ENCODE results near the gene PLOD3.
"Not testable (repeated sequence)": the region's sequence is repeated elsewhere in the genome, so short reads cannot be mapped to it uniquely, and the experiment has no call there.

The PLOD3 gene

DNA sequence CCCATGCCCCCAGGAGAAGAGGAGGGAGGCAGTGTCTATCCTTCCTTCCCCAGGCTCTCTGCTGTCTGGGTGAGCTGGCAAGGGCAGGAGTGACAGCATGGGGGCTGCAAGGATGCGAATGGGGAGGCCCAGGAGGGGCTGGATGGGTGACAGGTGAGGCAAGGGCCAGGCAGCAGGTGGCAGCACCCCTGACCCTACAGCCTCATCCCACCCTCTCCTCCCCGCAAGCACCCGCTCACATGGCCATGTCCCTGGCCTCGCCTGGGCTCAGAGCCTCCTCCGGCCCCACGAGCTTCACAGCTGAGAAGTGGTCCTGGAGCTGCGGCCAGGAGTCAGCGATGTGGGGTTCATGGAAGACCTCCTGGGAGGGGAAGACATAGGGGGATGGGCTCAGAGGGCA is 5.4 kb downstream of the PLOD3 start:
- DNase-seq (ENCODE audit: low read depth) = no peak

DNA sequence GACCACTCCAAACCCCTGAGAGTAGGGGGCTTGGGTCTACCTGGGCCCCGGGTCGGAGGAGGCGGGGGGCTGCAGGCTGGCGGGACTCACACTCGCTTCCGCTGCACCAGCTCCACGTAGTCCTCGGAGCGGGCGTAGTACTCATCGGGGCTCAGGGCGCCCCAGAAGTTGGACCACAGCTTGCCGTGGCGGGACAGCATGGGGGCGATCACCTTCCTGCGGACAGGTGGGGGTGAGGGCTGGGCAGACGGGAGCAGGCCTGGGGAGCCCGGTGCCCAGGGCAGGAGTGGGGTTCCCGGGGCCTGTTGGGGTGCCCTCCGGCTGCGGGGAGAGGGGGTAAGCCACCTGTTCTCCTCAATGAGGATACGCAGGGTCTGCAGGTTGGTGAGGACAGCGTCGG is 5.9 kb downstream of the PLOD3 start:
- DNase-seq (ENCODE audit: low read depth) = no peak

DNA sequence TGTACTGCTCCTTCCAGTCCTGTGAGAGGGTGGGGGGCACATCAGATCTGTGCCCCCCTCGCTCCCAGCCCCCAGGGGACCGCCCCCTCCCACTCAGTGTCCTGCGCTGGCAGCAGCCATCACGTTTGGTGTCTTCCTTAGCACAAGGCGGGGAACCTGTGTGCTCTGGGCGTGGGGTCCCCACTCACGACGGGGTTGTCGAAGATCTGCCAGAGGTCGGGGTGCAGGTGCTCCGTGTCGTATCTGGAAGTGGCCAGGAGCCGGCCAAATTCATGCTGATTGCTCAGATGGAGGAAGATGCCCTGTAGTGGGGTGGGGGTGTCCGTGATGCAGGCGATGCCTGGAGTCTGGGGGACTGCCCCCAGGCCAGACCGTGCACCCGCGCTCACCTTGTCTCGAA is 7.2 kb downstream of the PLOD3 start:
- DNase-seq (ENCODE audit: low read depth) = no peak

DNA sequence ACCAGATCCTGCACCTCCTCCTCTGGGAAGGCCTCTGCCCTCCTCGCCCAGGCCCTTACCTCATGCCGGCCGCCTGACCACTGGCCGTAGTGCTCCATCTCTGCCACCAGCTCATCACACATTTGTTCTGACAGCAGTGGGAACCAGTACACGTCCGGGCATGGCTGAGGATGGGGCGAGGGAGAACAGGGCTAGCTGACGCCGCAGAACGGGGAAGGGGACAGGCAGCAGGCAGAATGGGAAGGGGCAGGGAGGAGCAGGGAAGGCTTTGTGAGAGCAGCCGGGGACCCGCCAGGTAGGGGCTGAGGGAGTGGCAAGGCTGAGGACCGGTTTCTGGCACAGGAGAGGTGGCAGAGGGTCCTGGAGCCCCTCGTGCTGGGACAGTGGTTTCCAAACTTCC is 8.6 kb downstream of the PLOD3 start:
- DNase-seq (ENCODE audit: low read depth) = no peak

DNA sequence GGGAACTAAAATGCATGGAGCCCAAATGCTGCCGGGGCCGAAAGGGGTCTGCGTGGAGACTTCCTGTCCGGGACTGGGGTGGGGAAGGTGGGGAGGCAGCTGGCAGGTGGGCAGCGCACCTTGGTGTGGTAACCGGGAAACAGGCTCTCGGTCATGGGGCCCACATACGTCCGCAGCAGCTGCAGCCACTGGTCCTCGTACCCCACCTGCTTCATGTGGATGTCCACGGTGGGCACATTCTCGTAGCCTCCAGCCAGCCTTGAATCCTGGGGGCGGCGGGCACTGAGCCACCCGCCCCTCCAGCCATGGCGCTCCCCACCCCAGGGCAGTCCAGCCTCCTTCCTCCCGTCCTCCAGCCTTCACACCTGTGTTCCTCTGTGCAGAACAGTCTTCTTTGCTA is 9.9 kb downstream of the PLOD3 start:
- DNase-seq (ENCODE audit: low read depth) = no peak

DNA sequence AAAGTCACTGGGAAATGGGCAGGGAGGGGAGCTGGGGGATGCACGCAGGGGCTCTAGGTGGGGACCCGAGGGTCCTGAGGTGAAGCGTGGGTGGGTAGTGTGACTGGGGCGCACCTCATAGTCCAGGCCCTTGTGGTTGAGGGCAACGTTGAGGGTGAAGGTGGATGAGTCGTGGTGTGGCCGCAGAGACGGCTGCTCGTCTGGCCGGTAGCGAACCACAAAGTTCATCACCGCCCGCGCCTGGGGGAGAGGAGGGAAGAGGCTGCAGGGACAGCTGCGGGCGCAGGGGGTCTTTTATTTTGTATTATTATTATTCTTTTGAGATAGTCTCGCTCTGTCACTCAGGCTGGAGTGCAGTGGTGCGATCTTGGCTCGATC is 10.7 kb downstream of the PLOD3 start:
- DNase-seq (ENCODE audit: low read depth) = peak; percentile 18

DNA sequence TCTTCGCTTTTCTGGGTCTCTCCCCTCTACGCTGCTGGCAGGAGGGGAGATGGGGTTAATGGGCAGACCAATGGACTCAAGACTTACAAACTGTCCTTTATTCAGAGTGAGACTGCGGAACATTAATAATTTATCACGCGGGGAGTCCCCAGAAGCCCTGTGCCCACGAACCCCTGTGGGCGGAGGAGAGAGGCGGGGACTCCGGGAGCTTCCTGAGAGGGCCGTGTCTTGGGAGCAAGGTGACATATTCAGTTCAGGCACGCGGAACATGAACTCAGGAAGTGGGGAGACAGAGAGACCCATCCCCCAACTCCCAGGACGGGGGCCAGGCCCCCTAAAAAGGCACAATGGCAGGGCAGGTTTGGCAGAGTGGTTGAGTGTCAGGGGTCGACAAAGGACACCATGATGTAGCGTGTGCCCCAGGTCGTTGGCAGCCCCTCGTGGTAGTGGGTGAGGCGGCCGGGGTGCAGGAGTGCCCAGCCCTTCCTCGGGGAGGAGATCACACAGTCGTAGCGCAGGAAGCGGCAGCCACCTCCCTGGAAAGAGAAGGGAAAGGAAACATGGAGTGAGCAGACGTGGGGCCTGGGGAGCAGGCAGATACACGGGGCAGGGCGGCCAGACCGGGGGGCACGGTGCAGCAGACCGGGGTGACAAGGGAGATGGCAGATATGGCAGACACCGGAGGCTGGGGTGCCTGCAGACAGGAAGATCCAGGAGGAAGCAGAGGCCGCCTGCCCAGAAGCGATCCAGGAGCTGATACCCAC is 11.3 kb downstream of the PLOD3 start:
- no peak for DNase-seq (ENCODE audit: low read depth)

DNA sequence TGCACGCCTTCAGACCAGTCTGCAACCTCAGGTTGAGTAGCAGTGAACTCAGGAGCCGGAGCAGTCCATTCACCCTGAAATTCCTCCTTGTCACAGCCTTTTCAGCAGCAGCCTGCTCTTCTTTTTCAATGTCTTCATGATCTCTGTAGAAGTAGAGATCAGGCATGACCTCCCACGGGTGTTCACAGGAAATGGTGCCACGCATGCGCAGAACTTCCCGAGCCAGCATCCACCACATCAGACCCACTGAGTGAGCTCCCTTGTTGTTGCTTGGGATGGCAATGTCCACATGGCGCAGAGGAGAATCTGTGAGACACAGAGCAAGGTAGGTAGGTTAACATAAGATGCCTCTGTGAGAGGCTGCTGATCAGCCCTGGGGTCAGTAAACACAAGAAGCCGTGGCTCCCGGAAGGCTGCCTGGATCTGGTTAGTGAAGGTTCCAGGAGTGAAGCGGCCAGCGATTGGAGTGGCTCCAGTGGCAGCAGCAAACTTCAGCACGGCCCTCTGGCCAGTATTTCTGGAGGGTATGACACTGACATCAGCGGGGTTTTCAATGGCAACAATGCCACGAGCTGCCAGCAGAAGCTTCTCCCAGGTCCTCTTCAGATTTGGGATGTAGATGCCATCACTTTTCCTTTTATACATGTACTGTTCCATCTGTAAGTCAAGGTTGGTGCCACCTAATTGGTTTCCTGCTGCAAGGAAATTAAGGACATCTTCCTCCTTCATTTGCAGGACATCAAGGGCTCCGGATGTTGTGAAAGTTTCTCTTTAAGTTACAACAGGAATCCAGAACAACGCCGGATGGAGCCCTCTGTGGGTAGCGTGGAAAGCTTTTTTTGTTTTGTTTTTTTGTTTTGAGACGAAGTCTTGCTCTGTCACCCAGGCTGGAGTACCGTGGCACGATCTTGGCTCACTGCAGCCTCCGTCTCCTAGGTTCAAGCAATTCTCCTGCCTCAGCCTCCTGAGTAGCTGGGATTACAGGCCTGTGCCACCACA is 13.3 kb downstream of the PLOD3 start:
- DNase-seq (ENCODE audit: low read depth) = peak; percentile 13

DNA sequence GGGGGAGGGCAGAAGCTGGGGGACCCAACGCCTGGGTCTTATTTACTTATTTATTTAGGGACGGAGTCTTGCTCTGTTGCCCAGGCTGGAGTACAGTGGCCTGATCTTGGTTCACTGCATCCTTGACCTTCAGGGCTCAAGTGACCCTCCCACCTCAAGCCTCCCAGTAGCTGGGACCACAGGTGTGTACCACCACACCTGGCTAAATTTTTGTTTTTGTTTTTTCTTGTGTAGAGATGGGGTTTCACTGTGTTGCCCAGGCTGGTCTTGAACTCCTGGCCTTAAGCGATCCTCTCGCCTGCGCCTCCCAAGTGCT is 14.8 kb downstream of the PLOD3 start:
- no peak for DNase-seq (ENCODE audit: low read depth)

DNA sequence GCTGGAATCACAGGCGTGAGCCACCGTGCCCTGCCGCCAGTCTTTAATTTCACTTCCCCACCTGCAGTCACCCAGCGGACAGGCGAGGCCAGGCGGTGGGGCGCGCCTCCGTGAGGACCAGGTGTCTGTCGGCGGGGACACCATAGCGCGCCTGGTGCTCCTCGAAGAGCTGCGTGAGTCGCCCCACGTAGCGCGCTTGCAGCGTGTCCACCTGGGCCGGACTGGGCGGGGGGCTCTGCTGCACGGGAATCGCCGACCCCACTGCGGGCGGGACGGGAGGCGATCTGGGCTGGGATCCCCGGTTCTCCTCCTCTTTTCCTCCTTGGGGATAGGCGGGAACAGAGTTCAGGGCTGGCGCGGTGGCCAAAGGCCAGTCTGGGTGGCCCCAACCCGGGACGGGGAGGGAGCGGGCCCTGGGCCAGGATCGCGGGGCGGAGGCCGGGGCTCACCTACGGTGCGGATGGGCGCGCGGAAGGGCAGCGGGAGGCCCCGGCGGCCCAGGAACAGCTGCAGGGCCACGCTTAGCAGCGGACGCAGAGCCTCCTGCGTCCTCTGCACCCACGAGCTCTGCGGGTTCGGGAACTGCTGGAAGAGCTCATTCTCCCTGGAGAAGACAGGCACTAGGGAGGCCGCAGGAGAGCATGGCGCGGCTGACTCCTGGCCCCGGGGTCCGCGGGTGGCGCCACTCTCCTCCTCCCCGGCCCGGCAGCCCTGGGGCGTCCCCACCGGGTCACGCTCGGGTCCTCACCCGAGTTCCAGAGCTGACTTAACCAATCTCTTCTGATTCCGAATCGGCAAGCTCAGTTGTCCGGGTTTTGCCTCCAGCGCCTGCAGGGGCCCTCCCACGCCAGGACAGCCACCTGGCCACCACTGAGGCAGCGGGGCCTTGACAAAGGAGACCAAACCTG is 15.4 kb downstream of the PLOD3 start:
- DNase-seq (ENCODE audit: low read depth) = no peak

DNA sequence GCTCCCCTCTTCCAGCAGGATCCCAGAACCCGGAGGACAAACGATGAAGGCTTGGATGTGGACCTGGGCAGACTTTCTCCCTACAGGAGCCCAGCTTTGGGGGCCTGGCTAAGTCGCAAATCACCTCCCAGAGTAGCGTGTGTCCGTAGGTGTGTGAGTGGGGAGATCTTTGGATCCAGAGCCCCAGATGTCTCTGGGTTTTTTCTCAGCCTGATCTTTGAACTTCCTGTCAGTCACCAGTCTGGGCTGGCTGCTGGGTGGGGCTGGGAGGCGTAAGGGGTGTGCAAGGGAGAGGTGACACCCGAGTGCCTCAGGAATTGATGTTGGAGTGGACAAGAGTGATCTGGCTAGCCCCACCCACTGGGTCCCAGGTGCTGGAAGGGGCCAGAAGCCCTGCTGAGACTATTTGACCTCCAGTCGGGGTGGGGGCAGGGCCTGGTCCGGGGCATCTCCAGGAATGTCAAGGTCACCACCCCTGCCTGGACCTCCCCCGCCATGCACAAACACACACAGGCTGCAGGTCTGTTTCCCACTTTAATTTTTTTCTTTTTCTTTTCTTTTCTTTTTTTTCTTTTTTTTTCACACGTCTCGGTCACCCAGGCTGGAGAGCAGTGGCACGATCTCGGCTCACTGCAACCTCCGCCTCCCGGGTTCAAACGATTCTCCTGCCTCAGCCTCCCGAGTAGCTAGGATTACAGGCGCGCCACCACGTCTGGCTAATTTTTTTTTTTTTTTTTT is 16.4 kb downstream of the PLOD3 start, which contains the start of gene MOGAT3:
MOGAT3 (minus strand) TSS at position 175 of the 738 bp plus-strand sequence. CDS start 182 bp downstream, outside the sequence.
- no peak for DNase-seq (ENCODE audit: low read depth)

DNA sequence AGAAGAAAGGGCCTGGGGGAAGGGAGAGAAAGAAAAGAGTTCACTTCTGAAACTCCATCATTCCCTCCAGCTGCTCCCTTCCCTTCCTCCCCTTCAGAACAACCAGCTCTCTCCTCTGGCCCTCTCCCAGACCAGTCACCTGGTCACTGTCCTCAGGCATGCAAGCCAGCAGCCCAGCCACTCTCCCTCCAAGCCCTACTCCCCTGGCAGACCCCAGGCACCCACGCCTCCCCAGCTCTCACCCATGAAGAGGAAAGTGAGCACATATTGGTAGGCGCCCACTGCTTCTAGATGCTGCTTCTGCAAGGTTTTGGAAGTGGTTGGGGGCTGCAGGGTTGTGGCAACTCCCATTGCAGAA is 16.9 kb downstream of the PLOD3 start:
- DNase-seq (ENCODE audit: low read depth) = no peak

DNA sequence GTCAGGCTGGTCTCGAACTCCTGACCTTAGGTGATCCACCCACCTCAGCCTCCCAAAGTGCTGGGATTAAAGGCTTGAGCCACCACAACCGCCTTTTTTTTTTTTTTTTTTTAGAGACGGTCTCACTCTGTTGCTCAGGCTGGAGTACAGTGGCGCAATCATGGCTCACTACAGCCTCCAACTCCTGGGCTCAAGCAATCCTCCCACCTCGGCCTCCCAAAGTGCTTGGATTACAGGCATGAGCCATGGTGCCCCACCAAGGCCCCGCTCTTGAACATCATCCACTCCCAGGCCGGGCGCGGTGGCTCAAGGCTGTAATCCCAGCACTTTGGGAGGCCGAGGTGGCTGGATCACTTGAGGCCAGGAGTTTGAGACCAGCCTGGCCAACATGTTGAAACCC is 17.9 kb downstream of the PLOD3 start:
- not testable (repeated sequence) for DNase-seq (ENCODE audit: low read depth)

DNA sequence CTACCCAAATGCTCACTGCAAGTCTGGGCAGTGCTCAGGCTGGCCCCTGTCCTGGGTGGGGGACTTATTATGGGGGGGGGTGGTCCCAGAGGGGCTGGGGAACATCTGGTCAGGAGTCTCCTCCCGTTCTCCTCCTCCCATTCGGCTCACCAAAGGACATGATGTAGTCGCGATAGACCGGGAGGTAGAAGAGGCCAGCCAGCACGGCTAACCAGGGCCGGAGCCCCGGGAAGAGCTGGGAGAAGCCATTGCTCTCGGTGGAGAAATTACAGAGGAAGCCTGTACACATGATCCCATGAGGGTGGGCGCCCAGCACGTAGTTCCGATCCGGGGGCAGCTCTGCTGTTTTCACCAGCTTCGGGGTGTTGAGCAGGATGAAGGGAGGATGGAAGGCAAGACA is 18.9 kb downstream of the PLOD3 start:
- DNase-seq (ENCODE audit: low read depth) = no peak

DNA sequence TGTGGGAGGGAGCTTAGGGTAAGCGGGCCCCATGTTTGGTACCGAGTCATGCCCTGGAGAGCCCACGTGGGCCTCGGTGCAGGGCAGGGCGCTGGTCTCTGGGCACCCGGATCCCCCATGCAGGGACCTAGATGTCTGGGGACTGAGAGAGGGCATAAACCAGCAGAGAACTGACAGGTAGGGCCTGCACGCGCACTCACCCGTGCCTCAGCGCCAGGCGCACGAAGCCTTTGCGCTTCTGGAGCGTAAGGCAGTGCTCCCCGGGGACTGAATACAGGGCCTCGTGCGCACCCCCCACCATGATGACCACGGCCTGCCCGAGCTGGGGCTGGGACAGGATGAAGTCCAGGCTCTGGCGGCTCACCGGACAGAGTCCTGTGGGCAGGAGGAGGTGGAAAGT is 19.4 kb downstream of the PLOD3 start:
- DNase-seq (ENCODE audit: low read depth) = no peak

DNA sequence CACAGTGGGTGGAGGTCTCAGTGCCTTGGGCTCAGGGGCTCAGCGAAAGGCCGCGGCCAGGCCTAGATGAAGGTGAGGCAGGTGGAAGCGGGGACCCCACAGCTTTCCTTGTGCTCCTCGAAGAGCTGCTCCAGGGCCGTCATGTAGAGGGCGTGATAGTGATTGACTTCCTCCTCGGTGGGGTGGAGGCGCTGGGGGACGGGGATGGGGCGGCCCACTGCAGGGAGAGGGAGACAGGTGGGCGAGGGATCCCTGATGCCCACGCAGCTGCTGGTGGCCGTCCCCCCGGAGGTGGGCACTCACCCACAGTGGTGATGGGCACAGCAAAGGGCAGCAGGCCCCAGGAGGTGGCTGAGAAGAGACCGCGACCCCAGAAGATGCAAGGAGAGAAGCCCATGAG is 21.5 kb downstream of the PLOD3 start:
- no peak for DNase-seq (ENCODE audit: low read depth)

DNA sequence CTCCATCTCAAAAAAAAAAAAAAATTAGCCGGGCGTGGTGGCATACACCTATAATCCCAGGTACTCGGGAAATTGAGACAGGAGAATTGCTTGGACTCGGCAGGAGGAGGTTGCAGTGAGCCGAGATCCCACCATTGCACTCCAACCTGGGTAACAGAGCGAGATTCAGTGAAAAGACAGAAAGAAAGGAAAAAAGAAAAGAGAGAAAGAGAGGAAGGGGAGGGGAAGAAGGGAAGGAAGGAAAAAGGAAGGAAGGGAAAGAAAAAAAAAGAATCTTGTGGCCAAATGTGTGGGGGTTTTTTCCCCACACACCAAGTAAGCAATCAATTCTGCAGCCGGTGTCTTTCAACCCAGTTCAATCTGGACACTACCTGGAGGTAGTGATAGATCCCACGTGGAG is 28.3 kb downstream of the PLOD3 start:
- no peak for DNase-seq (ENCODE audit: low read depth)

DNA sequence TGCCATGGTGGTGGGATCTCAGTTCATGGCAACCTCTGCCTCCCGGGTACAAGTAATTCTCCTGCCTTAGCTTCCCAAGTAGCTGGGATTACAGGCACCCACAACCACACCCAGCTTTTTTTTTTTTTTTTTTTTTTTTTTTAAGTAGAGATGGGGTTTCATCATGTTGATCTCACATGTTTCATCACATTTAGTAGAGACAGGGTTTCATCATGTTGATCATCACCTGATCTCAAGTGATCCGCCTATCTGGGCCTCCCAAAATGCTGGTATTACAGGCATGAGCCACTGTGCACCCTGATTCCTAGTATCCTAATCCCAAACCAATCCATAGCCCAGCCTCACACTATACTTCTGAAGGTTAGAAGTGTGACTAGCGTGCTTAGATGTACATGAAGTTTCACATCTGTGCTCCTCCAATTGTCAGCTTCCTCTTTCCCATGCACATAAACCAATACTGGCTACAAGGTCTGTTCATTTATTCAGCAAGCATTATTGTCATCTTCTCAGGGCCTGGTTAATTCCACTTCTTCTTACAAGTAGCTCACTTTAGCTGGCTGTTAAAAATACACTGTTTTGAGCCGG is 30.4 kb downstream of the PLOD3 start:
- no peak for DNase-seq (ENCODE audit: low read depth)

DNA sequence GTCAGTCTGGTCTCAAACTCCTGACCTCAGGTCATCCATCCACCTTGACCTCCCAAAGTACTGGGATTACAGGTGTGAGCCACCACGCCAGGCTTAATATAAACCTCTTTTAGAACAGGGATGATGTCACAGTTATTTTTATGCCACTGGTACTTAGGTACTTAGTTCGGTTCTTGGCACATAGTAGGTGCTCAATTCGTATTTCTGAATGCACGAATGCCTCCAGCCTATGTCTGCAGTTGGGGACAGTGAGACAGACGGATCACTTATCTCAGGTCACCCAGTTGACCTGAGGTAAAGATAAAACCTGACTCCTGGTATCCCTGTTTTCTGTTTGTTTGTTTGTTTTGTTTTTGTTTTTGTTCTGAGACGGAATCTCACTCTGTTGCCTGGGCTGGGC is 31.2 kb downstream of the PLOD3 start:
- DNase-seq (ENCODE audit: low read depth) = no peak

DNA sequence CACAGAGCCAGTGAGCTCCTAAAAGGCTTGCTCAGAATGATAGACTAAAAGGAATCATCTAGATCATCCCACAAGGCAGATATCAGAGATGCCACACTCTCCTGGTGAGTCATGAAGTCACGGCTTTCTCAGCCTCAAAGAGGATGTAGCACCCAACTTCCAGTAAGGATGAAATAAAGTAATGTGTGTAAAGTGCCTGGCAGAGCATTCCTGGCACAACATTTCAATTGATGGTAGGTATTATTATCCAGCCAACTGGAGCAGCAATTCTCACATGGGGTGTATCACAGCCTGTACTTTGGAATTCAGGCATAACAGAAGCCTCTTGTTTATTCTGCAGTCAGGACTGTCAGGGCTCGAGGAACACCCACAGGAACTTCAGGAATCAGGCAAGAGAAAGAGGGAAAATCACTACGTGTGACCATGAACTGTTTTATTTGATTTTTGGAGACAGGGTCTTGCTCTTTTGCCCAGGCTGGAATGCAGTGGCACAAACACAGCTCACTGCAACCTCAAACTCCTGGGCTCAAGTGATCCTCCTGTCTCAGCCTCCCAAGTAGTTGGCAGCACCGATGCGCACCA is 32.0 kb downstream of the PLOD3 start:
- DNase-seq (ENCODE audit: low read depth) = peak; percentile 66

All from ELR (cell line).